ENCODE data around the gene MDM1.
A peak's percentile ranks its signal among the peaks of the same experiment; 100 is the strongest.

The MDM1 gene

GRCh38 chr12:68368327-68368726, 36.2 kb upstream of the MDM1 start:
- no peaks in the 10 kb centered on the region for H3K36me3 ChIP-seq (ENCODE audit: control insufficient read depth, insufficient read depth, low read length)
- H3K4me3 ChIP-seq (ENCODE audit: low read depth, low read length): no peak overlapping the region
- peaks cover 13% of the 10 kb centered on the region for H3K4me1 ChIP-seq (ENCODE audit: control insufficient read depth, insufficient read depth, low read length)
- no peaks in the 10 kb centered on the region for H3K9me3 ChIP-seq (ENCODE audit: control insufficient read depth, insufficient read depth, low read depth, low read length)
- H3K9ac ChIP-seq (ENCODE audit: low read length): no peak overlapping the region
- no peaks in the 10 kb centered on the region for H3K27me3 ChIP-seq (ENCODE audit: control insufficient read depth, insufficient read depth, low read length)
- H3K27ac ChIP-seq (ENCODE audit: low read depth, low read length): no peak overlapping the region

GRCh38 chr12:68367903-68368302, 35.7 kb upstream of the MDM1 start:
- Histone ChIP-seq H3K9ac (ENCODE audit: low read length) (no peak overlapping the region), H3K27ac (ENCODE audit: low read depth, low read length) (no peak overlapping the region), H3K36me3 (ENCODE audit: control insufficient read depth, insufficient read depth, low read length) (no peaks in the 10 kb centered on the region), H3K9me3 (ENCODE audit: control insufficient read depth, insufficient read depth, low read depth, low read length) (no peaks in the 10 kb centered on the region), H3K4me3 (ENCODE audit: low read depth, low read length) (no peak overlapping the region), H3K4me1 (ENCODE audit: control insufficient read depth, insufficient read depth, low read length) (peaks cover 13% of the 10 kb centered on the region), H3K27me3 (ENCODE audit: control insufficient read depth, insufficient read depth, low read length) (no peaks in the 10 kb centered on the region)

GRCh38 chr12:68367116-68367515, 35.0 kb upstream of the MDM1 start:
- H3K4me1 ChIP-seq (ENCODE audit: control insufficient read depth, insufficient read depth, low read length): peaks cover 13% of the 10 kb centered on the region

GRCh38 chr12:68364893-68365725, 32.9 kb upstream of the MDM1 start:
- Histone ChIP-seq H3K27ac (ENCODE audit: low read depth, low read length) (no peak overlapping the region), H3K4me1 (ENCODE audit: control insufficient read depth, insufficient read depth, low read length) (peaks cover 13% of the 10 kb centered on the region), H3K36me3 (ENCODE audit: control insufficient read depth, insufficient read depth, low read length) (no peaks in the 10 kb centered on the region), H3K9me3 (ENCODE audit: control insufficient read depth, insufficient read depth, low read depth, low read length) (no peaks in the 10 kb centered on the region), H3K4me3 (ENCODE audit: low read depth, low read length) (peak overlapping the region; percentile 51), H3K27me3 (ENCODE audit: control insufficient read depth, insufficient read depth, low read length) (no peaks in the 10 kb centered on the region), H3K9ac (ENCODE audit: low read length) (peak overlapping the region; percentile 51)

More at GRCh38 chr12:68367116-68367515, 35.0 kb upstream of the MDM1 start:
- H3K27me3 ChIP-seq (ENCODE audit: control insufficient read depth, insufficient read depth, low read length): no peaks in the 10 kb centered on the region
- H3K27ac ChIP-seq (ENCODE audit: low read depth, low read length): no peak overlapping the region
- H3K36me3 ChIP-seq (ENCODE audit: control insufficient read depth, insufficient read depth, low read length): no peaks in the 10 kb centered on the region
- H3K9ac ChIP-seq (ENCODE audit: low read length): no peak overlapping the region
- no peak overlapping the region for H3K4me3 ChIP-seq (ENCODE audit: low read depth, low read length)
- H3K9me3 ChIP-seq (ENCODE audit: control insufficient read depth, insufficient read depth, low read depth, low read length): no peaks in the 10 kb centered on the region

GRCh38 chr12:68364328-68364727, 32.2 kb upstream of the MDM1 start:
- Histone ChIP-seq H3K27ac (ENCODE audit: low read depth, low read length) (no peak overlapping the region), H3K9ac (ENCODE audit: low read length) (no peak overlapping the region), H3K9me3 (ENCODE audit: control insufficient read depth, insufficient read depth, low read depth, low read length) (no peaks in the 10 kb centered on the region), H3K36me3 (ENCODE audit: control insufficient read depth, insufficient read depth, low read length) (no peaks in the 10 kb centered on the region), H3K27me3 (ENCODE audit: control insufficient read depth, insufficient read depth, low read length) (no peaks in the 10 kb centered on the region), H3K4me3 (ENCODE audit: low read depth, low read length) (no peak overlapping the region), H3K4me1 (ENCODE audit: control insufficient read depth, insufficient read depth, low read length) (peaks cover 13% of the 10 kb centered on the region)

- H3K9me3 ChIP-seq (ENCODE audit: control insufficient read depth, insufficient read depth, low read depth, low read length): no peaks in the 10 kb centered on the region
- H3K4me1 ChIP-seq (ENCODE audit: control insufficient read depth, insufficient read depth, low read length): peaks cover 21% of the 10 kb centered on the region
- H3K9ac ChIP-seq (ENCODE audit: low read length): no peak overlapping the region
- peaks cover 5% of the 10 kb centered on the region; the same call in 1 of the 2 replicates for H3K27me3 ChIP-seq (ENCODE audit: control insufficient read depth, insufficient read depth, low read length)
- H3K36me3 ChIP-seq (ENCODE audit: control insufficient read depth, insufficient read depth, low read length): no peaks in the 10 kb centered on the region
- no peak overlapping the region for H3K27ac ChIP-seq (ENCODE audit: low read depth, low read length)
- H3K4me3 ChIP-seq (ENCODE audit: low read depth, low read length): no peak overlapping the region
Measured at GRCh38 chr12:68361953-68362352, 29.8 kb upstream of the MDM1 start.

GRCh38 chr12:68359674-68360073, 27.5 kb upstream of the MDM1 start:
- Histone ChIP-seq H3K4me3 (ENCODE audit: low read depth, low read length) (no peak overlapping the region), H3K4me1 (ENCODE audit: control insufficient read depth, insufficient read depth, low read length) (peaks cover 9% of the 10 kb centered on the region), H3K36me3 (ENCODE audit: control insufficient read depth, insufficient read depth, low read length) (no peaks in the 10 kb centered on the region), H3K9ac (ENCODE audit: low read length) (no peak overlapping the region), H3K27me3 (ENCODE audit: control insufficient read depth, insufficient read depth, low read length) (peaks cover 5% of the 10 kb centered on the region; the same call in 1 of the 2 replicates), H3K27ac (ENCODE audit: low read depth, low read length) (no peak overlapping the region), H3K9me3 (ENCODE audit: control insufficient read depth, insufficient read depth, low read depth, low read length) (no peaks in the 10 kb centered on the region)

- peak overlapping the region; percentile 49 for H3K4me3 ChIP-seq (ENCODE audit: low read depth, low read length)
- H3K9ac ChIP-seq (ENCODE audit: low read length): peak overlapping the region; percentile 58
- no peaks in the 10 kb centered on the region for H3K36me3 ChIP-seq (ENCODE audit: control insufficient read depth, insufficient read depth, low read length)
- H3K9me3 ChIP-seq (ENCODE audit: control insufficient read depth, insufficient read depth, low read depth, low read length): no peaks in the 10 kb centered on the region
- peaks cover 5% of the 10 kb centered on the region; the same call in 1 of the 2 replicates for H3K27me3 ChIP-seq (ENCODE audit: control insufficient read depth, insufficient read depth, low read length)
- H3K27ac ChIP-seq (ENCODE audit: low read depth, low read length): 0 out of 2 replicates have a peak overlapping the region, but pooled peaks have one; percentile 50
- H3K4me1 ChIP-seq (ENCODE audit: control insufficient read depth, insufficient read depth, low read length): peaks cover 8% of the 10 kb centered on the region; the same call in 1 of the 2 replicates
Measured at GRCh38 chr12:68358532-68359485, 26.6 kb upstream of the MDM1 start.

GRCh38 chr12:68356986-68357385, 24.8 kb upstream of the MDM1 start:
- Histone ChIP-seq H3K36me3 (ENCODE audit: control insufficient read depth, insufficient read depth, low read length) (no peaks in the 10 kb centered on the region), H3K4me1 (ENCODE audit: control insufficient read depth, insufficient read depth, low read length) (peaks cover 8% of the 10 kb centered on the region; the same call in 1 of the 2 replicates), H3K9ac (ENCODE audit: low read length) (no peak overlapping the region), H3K4me3 (ENCODE audit: low read depth, low read length) (no peak overlapping the region), H3K27me3 (ENCODE audit: control insufficient read depth, insufficient read depth, low read length) (peaks cover 5% of the 10 kb centered on the region; the same call in 1 of the 2 replicates), H3K27ac (ENCODE audit: low read depth, low read length) (no peak overlapping the region), H3K9me3 (ENCODE audit: control insufficient read depth, insufficient read depth, low read depth, low read length) (no peaks in the 10 kb centered on the region)

GRCh38 chr12:68356060-68356695, 24.0 kb upstream of the MDM1 start:
- Histone ChIP-seq H3K27me3 (ENCODE audit: control insufficient read depth, insufficient read depth, low read length) (peaks cover 5% of the 10 kb centered on the region; the same call in 1 of the 2 replicates), H3K4me3 (ENCODE audit: low read depth, low read length) (no peak overlapping the region), H3K9me3 (ENCODE audit: control insufficient read depth, insufficient read depth, low read depth, low read length) (no peaks in the 10 kb centered on the region), H3K9ac (ENCODE audit: low read length) (no peak overlapping the region), H3K36me3 (ENCODE audit: control insufficient read depth, insufficient read depth, low read length) (no peaks in the 10 kb centered on the region), H3K27ac (ENCODE audit: low read depth, low read length) (no peak overlapping the region), H3K4me1 (ENCODE audit: control insufficient read depth, insufficient read depth, low read length) (peaks cover 8% of the 10 kb centered on the region; the same call in 1 of the 2 replicates)
